ENCODE measurements around the gene BTBD8.

Gene BTBD8

GRCh38 chr1:92188436-92189255 lies 108.5 kb downstream of the BTBD8 start:
- no peak for TF ChIP-seq CTCF (IDR thresholded peaks at IDR 0.05; ENCODE audit: low read depth, low read length)

GRCh38 chr1:92191726-92192125 lies 111.6 kb downstream of the BTBD8 start:
- no peak overlapping the region for H3K4me3 ChIP-seq (ENCODE audit: low read depth, low read length)
- no peak for TF ChIP-seq CTCF (IDR thresholded peaks at IDR 0.05; ENCODE audit: low read depth, low read length)

More at GRCh38 chr1:92188436-92189255, 108.5 kb downstream of the BTBD8 start:
- H3K4me3 ChIP-seq (ENCODE audit: low read depth, low read length) = no peak overlapping the region

- no peak for TF ChIP-seq CTCF (IDR thresholded peaks at IDR 0.05; ENCODE audit: low read depth, low read length)
- no peak overlapping the region for H3K4me3 ChIP-seq (ENCODE audit: low read depth, low read length)
Observed at GRCh38 chr1:92192246-92192645, 112.1 kb downstream of the BTBD8 start.

GRCh38 chr1:92194511-92194910 lies 114.4 kb downstream of the BTBD8 start:
- no peak overlapping the region for H3K4me3 ChIP-seq (ENCODE audit: low read depth, low read length)
- TF ChIP-seq CTCF (IDR thresholded peaks at IDR 0.05; ENCODE audit: low read depth, low read length) = no peak

- no peak for TF ChIP-seq CTCF (IDR thresholded peaks at IDR 0.05; ENCODE audit: low read depth, low read length)
- no peak overlapping the region for H3K4me3 ChIP-seq (ENCODE audit: low read depth, low read length)
Observed at GRCh38 chr1:92201973-92202372, 121.8 kb downstream of the BTBD8 start.

- no peak for TF ChIP-seq CTCF (IDR thresholded peaks at IDR 0.05; ENCODE audit: low read depth, low read length)
- no peak overlapping the region for H3K4me3 ChIP-seq (ENCODE audit: low read depth, low read length)
Observed at GRCh38 chr1:92203105-92203504, 123.0 kb downstream of the BTBD8 start.

GRCh38 chr1:92210701-92211100 lies 130.6 kb downstream of the BTBD8 start:
- no peak for TF ChIP-seq CTCF (IDR thresholded peaks at IDR 0.05; ENCODE audit: low read depth, low read length)
- H3K4me3 ChIP-seq (ENCODE audit: low read depth, low read length) = no peak overlapping the region
